Astrocyte (in vitro differentiated cells and primary cell): ENCODE results near the gene LELP1. TPM values are rescaled to one million over a fixed set of nuclear protein-coding genes. Genes with fewer than 3 reads are reported as not detected.

Experiments used
- DNase-seq: peaks from one replicate; pipeline ENCODE4 v3.0.0-alpha.2; 2010; ENCODE audit warnings: low read depth
- FAIRE-seq: peaks from 2 replicates; lab custom pipeline; 2011; peaks lifted over from hg19 to GRCh38; lab: Jason Lieb, UNC
- H2AFZ ChIP-seq: 2 replicates; pipeline ENCODE4 v1.6.0; 2012; ENCODE audit warnings: low read depth, low read length, inconsistent platforms
- H3K27ac ChIP-seq: 2 replicates; pipeline ENCODE4 v1.5.1; 2011; ENCODE audit warnings: low read depth, low read length, inconsistent platforms
- H3K27me3 ChIP-seq: 2 replicates; pipeline ENCODE4 v1.6.0; 2011; ENCODE audit warnings: low read length, inconsistent platforms; ENCODE audit not compliant: insufficient read depth
- H3K36me3 ChIP-seq: 2 replicates; pipeline ENCODE4 v1.5.1; 2011; ENCODE audit warnings: low read length, inconsistent platforms; ENCODE audit not compliant: insufficient read depth
- H3K4me1 ChIP-seq: 2 replicates; pipeline ENCODE4 v1.5.1; 2011; ENCODE audit warnings: low read length, inconsistent platforms; ENCODE audit not compliant: insufficient read depth
- H3K4me2 ChIP-seq: 2 replicates; pipeline ENCODE4 v1.6.0; 2012; ENCODE audit warnings: low read length, inconsistent platforms
- H3K4me3 ChIP-seq: 2 replicates; pipeline ENCODE4 v1.5.1; 2011; ENCODE audit warnings: low read depth, mild to moderate bottlenecking, low read length, inconsistent platforms; ENCODE audit not compliant: insufficient read depth
- H3K79me2 ChIP-seq: 2 replicates; pipeline ENCODE4 v1.6.0; 2012; ENCODE audit warnings: mild to moderate bottlenecking, low read length, inconsistent platforms; ENCODE audit not compliant: insufficient read depth
- H3K9ac ChIP-seq: 2 replicates; pipeline ENCODE4 v1.6.0; 2012; ENCODE audit warnings: mild to moderate bottlenecking, low read length, inconsistent platforms
- H3K9me3 ChIP-seq: 2 replicates; pipeline ENCODE4 v1.5.1; 2012; ENCODE audit warnings: low read depth, mild to moderate bottlenecking, low read length, inconsistent platforms; ENCODE audit not compliant: insufficient read depth
- H4K20me1 ChIP-seq: 2 replicates; pipeline ENCODE4 v1.6.0; 2012; ENCODE audit warnings: low read length, inconsistent platforms; ENCODE audit not compliant: insufficient read depth
- H3K27ac Mint-ChIP-seq: one replicate; pipeline ENCODE4 v1.8.0; 2021; ENCODE audit warnings: mild to moderate bottlenecking, mixed read lengths; ENCODE audit not compliant: unreplicated experiment
- H3K27me3 Mint-ChIP-seq: one replicate; pipeline ENCODE4 v1.8.0; 2021; ENCODE audit warnings: low read depth, mixed read lengths; ENCODE audit not compliant: unreplicated experiment
- H3K36me3 Mint-ChIP-seq: one replicate; pipeline ENCODE4 v1.8.0; 2021; ENCODE audit warnings: low read depth, mixed read lengths; ENCODE audit not compliant: unreplicated experiment
- H3K4me1 Mint-ChIP-seq: one replicate; pipeline ENCODE4 v1.8.0; 2021; ENCODE audit warnings: low read depth, mixed read lengths; ENCODE audit not compliant: unreplicated experiment
- H3K4me3 Mint-ChIP-seq: one replicate; pipeline ENCODE4 v1.8.0; 2021; ENCODE audit warnings: mild to moderate bottlenecking, moderate library complexity, mixed read lengths; ENCODE audit not compliant: unreplicated experiment
- H3K9me3 Mint-ChIP-seq: one replicate; pipeline ENCODE4 v1.8.0; 2021; ENCODE audit warnings: mild to moderate bottlenecking, mixed read lengths; ENCODE audit not compliant: unreplicated experiment
- CTCF ChIP-seq: IDR thresholded peaks from 2 replicates; pipeline ENCODE4 v1.5.1; 2011; ENCODE audit warnings: low read depth, mild to moderate bottlenecking, inconsistent platforms, low read length, moderate library complexity; ENCODE audit not compliant: insufficient read depth
- EZH2 ChIP-seq: IDR thresholded peaks from 2 replicates; pipeline ENCODE4 v1.6.1; 2012; ENCODE audit warnings: mild to moderate bottlenecking, low read length, inconsistent platforms; ENCODE audit not compliant: insufficient read depth
- total RNA-seq: library from RNA; stranded (reverse); gene quantifications from 2 replicates; pipeline ENCODE4 v1.2.1, GENCODE V29; 2021

The LELP1 gene
- total RNA-seq, 1 donor from 2014 or later: not detected

- FAIRE-seq: no peak
- Mint-ChIP-seq H3K4me3 (no peak overlapping the region), H3K27ac (no peak overlapping the region), H3K27me3 (peaks cover 21% of the 10 kb centered on the region), H3K4me1 (no peaks in the 10 kb centered on the region), H3K9me3 (peaks cover 8% of the 10 kb centered on the region), H3K36me3 (no peaks in the 10 kb centered on the region)
- Histone ChIP-seq H4K20me1 (no peaks in the 10 kb centered on the region), H3K4me2 (no peak overlapping the region), H3K9ac (no peak overlapping the region), H2AFZ (no peak overlapping the region), H3K79me2 (no peaks in the 10 kb centered on the region), H3K9me3 (no peaks in the 10 kb centered on the region), H3K27me3 (no peaks in the 10 kb centered on the region), H3K4me1 (no peaks in the 10 kb centered on the region), H3K27ac (no peak overlapping the region), H3K36me3 (no peaks in the 10 kb centered on the region), H3K4me3 (no peak overlapping the region)
- TF ChIP-seq EZH2: no peak
- TF ChIP-seq CTCF: no peak
- no peak for DNase-seq
Observed at GRCh38 chr1:153190373-153190772, 12.9 kb upstream of the LELP1 start.

GRCh38 chr1:153192697-153193096 lies 10.5 kb upstream of the LELP1 start:
- peaks cover 26% of the 10 kb centered on the region for H3K27me3 Mint-ChIP-seq
- no peaks in the 10 kb centered on the region for H3K36me3 ChIP-seq
- no peaks in the 10 kb centered on the region for H3K36me3 Mint-ChIP-seq
- H3K27ac ChIP-seq: no peak overlapping the region
- no peak overlapping the region for H3K4me2 ChIP-seq
- no peak overlapping the region for H3K9ac ChIP-seq
- DNase-seq (no peak), FAIRE-seq (no peak)
- H3K4me3 Mint-ChIP-seq: no peak overlapping the region
- H2AFZ ChIP-seq: no peak overlapping the region
- H3K27ac Mint-ChIP-seq: no peak overlapping the region
- H3K4me3 ChIP-seq: no peak overlapping the region
- TF ChIP-seq CTCF (no peak), EZH2 (no peak)
- H3K4me1 Mint-ChIP-seq: no peaks in the 10 kb centered on the region
- no peaks in the 10 kb centered on the region for H3K27me3 ChIP-seq
- no peaks in the 10 kb centered on the region for H3K9me3 Mint-ChIP-seq
- H3K9me3 ChIP-seq: no peaks in the 10 kb centered on the region
- H4K20me1 ChIP-seq: no peaks in the 10 kb centered on the region
- H3K79me2 ChIP-seq: no peaks in the 10 kb centered on the region
- no peaks in the 10 kb centered on the region for H3K4me1 ChIP-seq

- no peaks in the 10 kb centered on the region for H3K4me1 ChIP-seq
- Mint-ChIP-seq H3K27ac (no peak overlapping the region), H3K36me3 (no peaks in the 10 kb centered on the region), H3K4me1 (no peaks in the 10 kb centered on the region), H3K9me3 (no peaks in the 10 kb centered on the region), H3K4me3 (no peak overlapping the region), H3K27me3 (peaks cover 38% of the 10 kb centered on the region)
- H3K4me3 ChIP-seq: no peak overlapping the region
- no peak for FAIRE-seq
- TF ChIP-seq EZH2: no peak
- no peak for TF ChIP-seq CTCF
- no peaks in the 10 kb centered on the region for H4K20me1 ChIP-seq
- H3K36me3 ChIP-seq: no peaks in the 10 kb centered on the region
- no peak overlapping the region for H2AFZ ChIP-seq
- no peak overlapping the region for H3K9ac ChIP-seq
- no peak for DNase-seq
- no peak overlapping the region for H3K4me2 ChIP-seq
- H3K9me3 ChIP-seq: no peaks in the 10 kb centered on the region
- no peak overlapping the region for H3K27ac ChIP-seq
- H3K27me3 ChIP-seq: no peaks in the 10 kb centered on the region
- H3K79me2 ChIP-seq: no peaks in the 10 kb centered on the region
Observed at GRCh38 chr1:153194331-153195050, 8.7 kb upstream of the LELP1 start.
